ENCODE data around the gene HES4. TPM values are rescaled to one million over a fixed set of nuclear protein-coding genes. Genes with fewer than 3 reads are reported as not detected.

The HES4 gene
- total RNA-seq, 2 donors from 2014 or later, result 50.1 to 98.8 TPM

DNA sequence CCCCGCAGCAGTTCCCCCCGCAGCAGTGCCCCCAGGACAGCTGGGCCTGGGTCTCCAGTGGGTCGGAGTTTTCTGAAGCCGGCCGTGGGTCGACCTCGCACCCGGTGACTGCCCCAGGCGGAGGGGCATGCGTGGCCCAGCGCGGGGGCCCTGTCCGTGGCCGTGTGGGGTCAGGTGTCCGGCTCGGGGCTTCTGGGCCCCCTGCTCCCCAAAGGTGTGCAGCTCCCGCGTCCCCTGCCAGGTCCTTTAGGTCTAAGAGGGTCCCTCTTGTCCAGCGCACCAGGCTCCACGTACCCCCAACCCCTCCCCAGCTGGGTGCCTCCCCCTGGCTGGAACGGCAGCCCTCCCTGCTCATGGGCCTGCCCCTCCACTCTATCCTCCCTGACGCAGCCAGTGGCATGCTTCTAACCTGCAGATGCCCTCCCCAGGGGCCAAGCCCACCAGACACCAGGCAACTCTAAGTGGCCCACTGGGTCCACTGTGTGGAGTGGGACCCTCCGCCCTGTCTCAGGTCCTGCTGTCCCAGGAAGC is 5.9 kb upstream of the HES4 start:
- H3K4me3 ChIP-seq, result no peak overlapping the region
- no peaks in the 10 kb centered on the region for H3K9me3 ChIP-seq
- H3K27me3 ChIP-seq (replicated peaks; ENCODE audit: insufficient read depth), result no peaks in the 10 kb centered on the region
- peaks cover 4 to 24% of the 10 kb centered on the region in 2 donors for H3K4me1 ChIP-seq (ENCODE audit: control insufficient read depth in 1 of 2, low read depth in 2 of 2)
- no peak for ATAC-seq (ENCODE audit: insufficient number of reproducible peaks, low FRiP score, low read depth)
- no peak for DNase-seq (ENCODE audit: low spot score)
- no peaks in the 10 kb centered on the region for H3K36me3 ChIP-seq
- TF ChIP-seq, protein P1, sequence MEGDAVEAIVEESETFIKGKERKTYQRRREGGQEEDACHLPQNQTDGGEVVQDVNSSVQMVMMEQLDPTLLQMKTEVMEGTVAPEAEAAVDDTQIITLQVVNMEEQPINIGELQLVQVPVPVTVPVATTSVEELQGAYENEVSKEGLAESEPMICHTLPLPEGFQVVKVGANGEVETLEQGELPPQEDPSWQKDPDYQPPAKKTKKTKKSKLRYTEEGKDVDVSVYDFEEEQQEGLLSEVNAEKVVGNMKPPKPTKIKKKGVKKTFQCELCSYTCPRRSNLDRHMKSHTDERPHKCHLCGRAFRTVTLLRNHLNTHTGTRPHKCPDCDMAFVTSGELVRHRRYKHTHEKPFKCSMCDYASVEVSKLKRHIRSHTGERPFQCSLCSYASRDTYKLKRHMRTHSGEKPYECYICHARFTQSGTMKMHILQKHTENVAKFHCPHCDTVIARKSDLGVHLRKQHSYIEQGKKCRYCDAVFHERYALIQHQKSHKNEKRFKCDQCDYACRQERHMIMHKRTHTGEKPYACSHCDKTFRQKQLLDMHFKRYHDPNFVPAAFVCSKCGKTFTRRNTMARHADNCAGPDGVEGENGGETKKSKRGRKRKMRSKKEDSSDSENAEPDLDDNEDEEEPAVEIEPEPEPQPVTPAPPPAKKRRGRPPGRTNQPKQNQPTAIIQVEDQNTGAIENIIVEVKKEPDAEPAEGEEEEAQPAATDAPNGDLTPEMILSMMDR (IDR thresholded peaks at IDR 0.05), result no peak
- no peak overlapping the region for H3K27ac ChIP-seq

DNA sequence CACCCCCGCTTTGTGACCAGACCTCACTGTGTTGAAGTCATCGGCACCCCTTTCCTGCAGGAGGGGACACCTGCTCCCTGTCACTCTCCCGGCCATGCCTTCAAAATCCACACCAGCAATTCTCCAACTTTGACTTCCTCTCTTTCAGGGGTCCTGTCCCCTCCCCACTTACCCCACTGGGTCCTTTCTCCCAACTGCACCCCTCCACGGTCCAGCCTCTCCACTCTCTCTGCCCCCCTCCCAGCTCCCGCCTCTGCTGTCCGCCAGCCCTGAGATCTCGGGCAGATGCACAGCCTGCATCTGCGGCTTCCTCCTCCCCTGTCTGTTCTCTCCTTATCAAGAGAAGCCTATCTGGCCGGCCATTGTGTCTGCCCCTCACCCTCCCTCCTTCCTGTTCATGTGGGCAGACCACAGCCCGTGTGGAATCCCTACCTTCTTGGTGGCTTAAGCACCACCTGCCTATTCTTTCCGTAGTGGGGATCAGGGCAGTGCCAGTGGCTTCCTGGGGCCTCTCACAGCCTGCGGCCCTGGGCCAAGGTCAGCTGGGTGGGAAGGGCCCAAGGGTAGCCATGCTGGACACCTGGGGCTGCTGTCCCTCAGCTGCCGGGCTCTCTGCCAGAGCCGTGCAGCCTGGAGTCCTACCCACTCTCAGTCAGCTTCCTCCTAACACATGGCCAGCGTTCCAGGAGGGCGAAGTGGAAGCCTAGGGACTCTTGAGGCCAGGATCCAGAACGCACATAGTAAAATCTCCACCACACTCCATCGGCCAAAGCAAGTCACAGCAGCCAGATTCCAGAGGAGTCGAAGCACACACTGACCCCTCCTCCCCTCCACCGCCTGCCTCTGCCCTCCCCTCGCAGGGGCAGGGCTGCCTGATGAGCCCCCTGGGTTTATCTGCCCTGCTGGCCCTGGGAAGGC is 5.1 kb upstream of the HES4 start:
- no peaks in the 10 kb centered on the region for H3K9me3 ChIP-seq
- H3K4me3 ChIP-seq, result no peak overlapping the region
- H3K27ac ChIP-seq, result no peak overlapping the region
- no peaks in the 10 kb centered on the region for H3K27me3 ChIP-seq (replicated peaks; ENCODE audit: insufficient read depth)
- ATAC-seq (ENCODE audit: insufficient number of reproducible peaks, low FRiP score, low read depth) (no peak), DNase-seq (ENCODE audit: low spot score) (no peak)
- no peaks in the 10 kb centered on the region for H3K36me3 ChIP-seq
- peaks cover 4 to 28% of the 10 kb centered on the region in 2 donors for H3K4me1 ChIP-seq (ENCODE audit: control insufficient read depth in 1 of 2, low read depth in 2 of 2)
- TF ChIP-seq, protein P1 (IDR thresholded peaks at IDR 0.05), result no peak

DNA sequence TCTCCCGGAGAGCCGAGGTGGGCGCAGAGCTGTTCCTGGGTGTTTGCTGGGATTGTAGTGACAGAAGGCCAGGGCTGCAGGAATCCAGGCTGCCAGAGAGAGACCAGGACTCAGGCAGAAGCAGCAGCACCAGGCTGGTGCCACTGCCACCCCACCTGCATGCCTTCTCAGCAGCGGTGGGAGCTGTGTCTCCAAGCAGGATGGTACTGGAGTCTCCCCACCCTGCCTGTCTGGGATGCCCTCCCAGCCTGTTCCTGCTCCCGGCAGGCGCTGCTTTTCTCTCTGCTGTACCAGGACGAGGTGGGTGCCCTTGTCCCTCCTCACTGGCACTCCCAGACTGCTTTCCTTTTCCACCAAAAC is 4.5 kb upstream of the HES4 start:
- H3K27ac ChIP-seq, result no peak overlapping the region
- H3K27me3 ChIP-seq (replicated peaks; ENCODE audit: insufficient read depth), result no peaks in the 10 kb centered on the region
- no peak overlapping the region for H3K4me3 ChIP-seq
- H3K36me3 ChIP-seq, result no peaks in the 10 kb centered on the region
- no peak for DNase-seq (ENCODE audit: low spot score)
- no peak for ATAC-seq (ENCODE audit: insufficient number of reproducible peaks, low FRiP score, low read depth)
- peaks cover 4 to 28% of the 10 kb centered on the region in 2 donors for H3K4me1 ChIP-seq (ENCODE audit: control insufficient read depth in 1 of 2, low read depth in 2 of 2)
- TF ChIP-seq, protein P1 (IDR thresholded peaks at IDR 0.05), result no peak
- H3K9me3 ChIP-seq, result no peaks in the 10 kb centered on the region

DNA sequence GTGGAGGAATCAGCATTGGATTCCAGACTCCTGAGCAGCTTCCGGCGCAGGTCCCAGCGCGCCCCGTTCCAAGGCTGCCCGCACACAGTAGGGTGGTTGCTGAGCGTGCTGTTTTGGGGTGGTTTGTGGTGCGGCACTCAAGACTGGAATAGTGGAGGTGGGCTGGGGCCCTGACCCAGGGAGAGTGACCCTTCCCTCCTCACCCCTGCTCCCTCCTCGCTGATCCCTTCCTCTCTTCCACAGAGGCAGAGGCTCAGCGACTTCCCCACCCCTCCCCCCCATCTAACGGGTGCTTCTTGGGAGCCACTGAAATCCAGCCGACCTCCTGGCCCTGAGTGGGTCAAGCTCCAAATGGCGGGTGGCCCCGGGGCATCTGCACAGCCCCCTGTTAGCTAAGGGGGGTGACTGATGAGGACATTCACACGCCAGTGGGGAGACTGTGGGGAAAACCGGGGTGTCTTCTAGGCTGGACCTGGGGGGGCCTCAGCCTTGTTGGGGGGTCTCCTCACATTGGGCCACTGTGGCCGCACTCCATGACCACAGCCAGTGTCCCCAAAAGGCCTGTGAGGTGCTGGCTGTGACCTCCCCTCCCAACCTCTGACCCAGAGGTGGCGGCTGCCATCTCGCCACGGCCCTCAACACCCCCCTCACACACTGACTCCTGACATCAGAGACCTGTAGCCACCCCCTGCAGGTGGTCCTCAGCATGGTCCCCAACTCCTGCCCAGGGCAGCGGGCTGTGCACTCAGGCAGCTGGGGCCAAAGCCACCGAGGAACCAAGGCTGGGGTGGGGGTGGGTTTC is 3.9 kb upstream of the HES4 start:
- no peak for DNase-seq (ENCODE audit: low spot score)
- TF ChIP-seq, protein P1 (IDR thresholded peaks at IDR 0.05), result no peak
- no peak for ATAC-seq (ENCODE audit: insufficient number of reproducible peaks, low FRiP score, low read depth)
- no peak overlapping the region for H3K4me3 ChIP-seq
- H3K9me3 ChIP-seq, result no peaks in the 10 kb centered on the region
- no peaks in the 10 kb centered on the region for H3K36me3 ChIP-seq
- H3K27me3 ChIP-seq (replicated peaks; ENCODE audit: insufficient read depth), result no peaks in the 10 kb centered on the region
- H3K27ac ChIP-seq, result no peak overlapping the region
- peaks cover 4 to 28% of the 10 kb centered on the region in 2 donors for H3K4me1 ChIP-seq (ENCODE audit: control insufficient read depth in 1 of 2, low read depth in 2 of 2)

Data from thoracic aorta (tissue), 2 donors.